Right lobe of liver (tissue), 6 donors: ENCODE data around the gene DUSP6. TPM values are rescaled to one million over a fixed set of nuclear protein-coding genes. Genes with fewer than 3 reads are reported as not detected.

Source experiments
- ATAC-seq, 4 donors: fragments of 200-7000 bp; cut with Tn5 transposase; one replicate each; pipeline ENCODE4 v1.9.1; 2020; ENCODE audit warnings: mild to moderate bottlenecking in 4 of 4, moderate library complexity in 4 of 4
- DNase-seq, 3 donors: peaks; one replicate each; pipeline ENCODE4 v3.0.0-alpha.2; 2020
- H3K27ac ChIP-seq, 3 donors: fragments of 200-600 bp; one replicate each; pipeline ENCODE4 v1.8.0; 2022
- H3K27me3 ChIP-seq, 2 donors: fragments of 200-600 bp; one replicate each; pipeline ENCODE4 v1.8.0; 2022
- H3K36me3 ChIP-seq, 4 donors: fragments of 200-600 bp; sonication (generic) in 1 of 4; one replicate each; pipeline versions ENCODE4 v1.5.1 to v1.8.0; 2017 to 2022; ENCODE audit warnings: control low read depth in 1 of 4
- H3K4me1 ChIP-seq, 4 donors: fragments of 200-600 bp; sonication (generic) in 1 of 4; one replicate each; pipeline versions ENCODE4 v1.5.1 to v1.8.0; 2017 to 2022; ENCODE audit warnings: control low read depth in 1 of 4
- H3K4me3 ChIP-seq, 3 donors: fragments of 200-600 bp; one replicate each; pipeline ENCODE4 v1.8.0; 2022
- H3K9me3 ChIP-seq, 4 donors: fragments of 200-600 bp; sonication (generic) in 1 of 4; one replicate each; pipeline versions ENCODE4 v1.5.1 to v1.8.0; 2017 to 2022; ENCODE audit warnings: control low read depth in 1 of 4
- CTCF ChIP-seq, 4 donors: fragments of 200-600 bp in 3 of 4; fragments of 450-650 bp in 1 of 4; IDR thresholded peaks; one replicate each; pipeline versions ENCODE4 v1.5.1 to v1.8.0; 2016 to 2022; ENCODE audit warnings: antibody characterized with exemption in 4 of 4, mild to moderate bottlenecking in 2 of 4
- POLR2A ChIP-seq: fragments of 450-650 bp; IDR thresholded peaks from one replicate; pipeline ENCODE4 v1.6.1; 2017; ENCODE audit warnings: antibody characterized with exemption, mild to moderate bottlenecking
- WGBS: methylation state at CpG from one replicate; pipeline ENCODE4 v1.1.6; 2018; ENCODE audit warnings: low coverage, low lambda C conversion rate; ENCODE audit not compliant: insufficient coverage; ENCODE audit errors: missing lambda C conversion rate; 5-methylcytosine and 5-hydroxymethylcytosine counted together
- intact Hi-C, 2 donors: fragments of 100-400 bp; cut with DNase I; formaldehyde crosslinking; loops; one replicate each; pipeline versions ENCODE4 v1.11.2 to v1.14.1; 2022
- total RNA-seq, 6 experiments: library from RNA; depleted of rRNA in 2 of 6; stranded (reverse); fragments of >200 nt in 2 of 6; fragmentation: NEBNext Ultra II Directional in 3 of 6; extraction: Animal tissue kit (Norgen Biotek cat#: 25700) in 3 of 6; gene quantifications; one replicate each; pipeline versions ENCODE4 v1.1.0 to v1.2.4, GENCODE V29; 2016 to 2023
- donor health status: DM: no; HTN: yes; CAD: no.
- donor health status: DM: no; HTN: no; CAD: no.
- donor health status: DM: no; HTN: no; CAD: no.
- donor health status: DM: no; HTN: yes; CAD: no.
- donor health status: DM: no; HTN: yes; CAD: no.

The DUSP6 gene
- total RNA-seq, 6 experiments from 2014 or later, result 24.3 to 139 (median 50.4) TPM

GRCh38 chr12:89354612-89355067, 2.3 kb upstream of the DUSP6 start:
- Histone ChIP-seq H3K4me3 (peak overlapping the region; percentile 87 to 88 (median 88)), H3K4me1 (peaks cover 0 to 24% (median 11%) of the 10 kb centered on the region in 4 donors), H3K27me3 (no peaks in the 10 kb centered on the region), H3K27ac (peak overlapping the region; percentile 95 to 99 (median 98)), H3K36me3 (no peaks in the 10 kb centered on the region), H3K9me3 (no peaks in the 10 kb centered on the region)
- no peak for ATAC-seq
- intact Hi-C loops, result loop anchor here in 1 of 2 donors (5.0 kb wide), 1 partner anchor 187 kb away; no protein-coding TSS in a partner anchor
- peak in 1 of 3 donors; percentile 56 for DNase-seq
- no peak for TF ChIP-seq CTCF (IDR thresholded peaks at IDR 0.05)
- no peak for TF ChIP-seq POLR2A
- 7% methylated on average over 16 of the region's 17 CpGs for WGBS

GRCh38 chr12:89353823-89354611, 1.7 kb upstream of the DUSP6 start:
- intact Hi-C loops, result loop anchor here in 1 of 2 donors (5.0 kb wide), 1 partner anchor 187 kb away; no protein-coding TSS in a partner anchor
- no peaks in the 10 kb centered on the region for H3K9me3 ChIP-seq
- peak overlapping the region; percentile 95 to 99 (median 98) for H3K27ac ChIP-seq
- peaks cover 0 to 2% (median 0%) of the 10 kb centered on the region in 4 donors for H3K36me3 ChIP-seq
- H3K4me1 ChIP-seq, result peaks cover 0 to 28% (median 13%) of the 10 kb centered on the region in 4 donors
- ATAC-seq, result peak; percentile 23 to 61 (median 52)
- no peaks in the 10 kb centered on the region for H3K27me3 ChIP-seq
- 0% methylated on average over 6 of the region's 74 CpGs for WGBS
- H3K4me3 ChIP-seq, result peak overlapping the region; percentile 87 to 88 (median 88)
- TF ChIP-seq POLR2A (peak; percentile 84), CTCF (IDR thresholded peaks at IDR 0.05) (no peak)
- peak; percentile 87 to 92 (median 91) for DNase-seq

GRCh38 chr12:89353188-89353822, 1.0 kb upstream of the DUSP6 start:
- intact Hi-C loops, result loop anchor here in 1 of 2 donors (5.0 kb wide), 1 partner anchor 186 kb away; no protein-coding TSS in a partner anchor
- peak overlapping the region; percentile 95 to 99 (median 98) for H3K27ac ChIP-seq
- peaks cover 0 to 9% (median 0%) of the 10 kb centered on the region in 4 donors for H3K36me3 ChIP-seq
- ATAC-seq (peak; percentile 33 to 66 (median 53)), DNase-seq (peak; percentile 84 to 92 (median 90))
- WGBS, result under 1% methylated on average over 9 of the region's 49 CpGs
- peak overlapping the region; percentile 87 to 88 (median 88) for H3K4me3 ChIP-seq
- peaks cover 0 to 35% (median 14%) of the 10 kb centered on the region in 4 donors for H3K4me1 ChIP-seq
- H3K9me3 ChIP-seq, result no peaks in the 10 kb centered on the region
- H3K27me3 ChIP-seq, result no peaks in the 10 kb centered on the region
- TF ChIP-seq POLR2A, result peak; percentile 77
- no peak for TF ChIP-seq CTCF (IDR thresholded peaks at IDR 0.05)

GRCh38 chr12:89352242-89352491, 134 bp downstream of the DUSP6 start:
- Histone ChIP-seq H3K4me3 (peak overlapping the region; percentile 87 to 88 (median 88)), H3K27ac (peak overlapping the region; percentile 95 to 99 (median 98)), H3K36me3 (peaks cover 0 to 12% (median 0%) of the 10 kb centered on the region in 4 donors), H3K27me3 (no peaks in the 10 kb centered on the region), H3K4me1 (peaks cover 0 to 39% (median 17%) of the 10 kb centered on the region in 4 donors), H3K9me3 (no peaks in the 10 kb centered on the region)
- ATAC-seq (no peak), DNase-seq (no peak)
- WGBS, result 1% methylated on average over 10 of the region's 10 CpGs
- peak; percentile 100 for TF ChIP-seq POLR2A
- no peak for TF ChIP-seq CTCF (IDR thresholded peaks at IDR 0.05)
- intact Hi-C loops, result loop anchor here in 1 of 2 donors (5.0 kb wide), 1 partner anchor 185 kb away; no protein-coding TSS in a partner anchor
